GM18519 (cell line): Measurements from ENCODE around the gene HOXC6.
"Not testable (repeated sequence)": the region's sequence is repeated elsewhere in the genome, so short reads cannot be mapped to it uniquely, and the experiment has no call there.

Experiments used
- ATAC-seq: cut with Tn5 transposase; IDR thresholded peaks from one replicate; pipeline ENCODE4 v1.9.1; 2021; ENCODE audit warnings: mild to moderate bottlenecking, moderate library complexity; ENCODE audit not compliant: unreplicated experiment, low FRiP score

The HOXC6 gene

DNA sequence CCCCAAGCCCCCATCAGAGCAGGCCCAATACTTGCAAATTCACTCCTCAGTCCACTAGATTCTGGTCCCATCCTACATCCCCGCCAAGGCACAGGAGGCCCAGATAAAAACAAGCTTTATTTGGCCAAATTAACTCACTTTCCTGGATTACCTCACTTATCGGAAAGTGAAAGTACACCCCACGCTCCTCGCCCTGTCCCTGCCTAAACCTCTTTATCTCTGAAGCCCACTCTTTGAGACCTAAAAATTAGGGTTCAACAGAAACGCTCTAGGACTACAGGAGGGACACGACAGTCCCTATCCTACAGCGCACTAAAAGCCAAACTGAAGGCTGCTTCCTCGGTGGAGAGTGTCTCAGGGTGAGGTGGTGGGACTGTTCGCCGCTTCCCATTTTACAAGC is 49.6 kb downstream of the HOXC6 start:
- not testable (repeated sequence) for ATAC-seq

DNA sequence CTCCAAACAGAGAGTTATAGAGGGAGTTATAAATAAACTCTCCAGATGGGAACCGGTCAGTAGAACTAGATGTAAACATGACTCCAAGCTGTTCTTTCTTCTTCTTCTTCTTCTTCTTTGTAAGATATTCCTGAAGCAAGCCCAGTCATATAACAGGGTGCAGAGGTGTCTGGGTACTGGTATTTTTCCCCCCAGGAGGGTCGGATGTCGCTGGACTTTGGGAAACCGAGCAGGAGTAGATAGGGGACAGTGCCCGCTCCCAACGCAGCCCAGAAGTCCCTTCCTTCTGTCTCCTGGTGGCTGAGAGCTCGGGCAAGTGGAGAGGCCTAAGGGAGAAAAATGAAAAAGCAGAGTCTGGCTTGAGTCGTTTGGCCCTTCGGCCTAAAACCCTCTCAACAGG is 50.9 kb downstream of the HOXC6 start:
- ATAC-seq = not testable (repeated sequence)
